IMR-90 (cell line): ENCODE measurements around the gene MRTFA. TPM values are rescaled to one million over a fixed set of nuclear protein-coding genes. Genes with fewer than 3 reads are reported as not detected.

Experiments
- ATAC-seq: fragments of 200-7000 bp; cut with Tn5 transposase; 2 replicates; pipeline ENCODE4 v1.9.1; 2020; ENCODE audit warnings: low read depth, mild to moderate bottlenecking, moderate library complexity
- BruUV-seq: library from RNA; stranded (reverse); fragments of 400-500 nt; replicated peaks from 2 replicates; lab custom pipeline; 2021; lab: Mats Ljungman, UMichigan
- CTCF ChIA-PET: fragments of 300-600 bp; formaldehyde crosslinking; extraction: SDS; loops from one replicate; lab custom pipeline; 2021; ENCODE audit warnings: antibody characterized with exemption; lab: Yijun Ruan, JAX
- POLR2A ChIA-PET: fragments of 300-600 bp; sonication (Branson Sonifier 250); formaldehyde crosslinking; loops from one replicate; lab custom pipeline; 2022; ENCODE audit warnings: antibody characterized with exemption; ENCODE audit not compliant: unreplicated experiment; lab: Charles Lee
- DNase-seq: peaks from one replicate; pipeline ENCODE4 v3.0.0; 2013
- H2AFZ ChIP-seq: replicated peaks from 2 replicates; pipeline ENCODE3; 2013; ENCODE audit warnings: low read length, mild to moderate bottlenecking; ENCODE audit not compliant: poor library complexity
- H2AK5ac ChIP-seq: 2 replicates; pipeline ENCODE4 v1.6.1; 2013; ENCODE audit warnings: low read depth, low read length, inconsistent platforms
- H2AK9ac ChIP-seq: replicated peaks from 2 replicates; pipeline ENCODE3; 2013; ENCODE audit warnings: mild to moderate bottlenecking, low read depth, low read length, moderate library complexity; ENCODE audit not compliant: poor library complexity
- H2BK120ac ChIP-seq: 2 replicates; pipeline ENCODE4 v1.6.1; 2013; ENCODE audit warnings: low read depth, low read length, inconsistent platforms
- H2BK15ac ChIP-seq: 3 replicates; pipeline ENCODE4 v1.6.1; 2013; ENCODE audit warnings: low read depth, low read length, inconsistent platforms
- H2BK20ac ChIP-seq: 2 replicates; pipeline ENCODE4 v1.6.1; 2013; ENCODE audit warnings: low read depth, mild to moderate bottlenecking, inconsistent platforms, low read length, moderate library complexity
- H2BK5ac ChIP-seq: 2 replicates; pipeline ENCODE4 v1.6.1; 2013; ENCODE audit warnings: mild to moderate bottlenecking, low read depth, low read length, inconsistent platforms; ENCODE audit not compliant: poor library complexity, severe bottlenecking
- H3K14ac ChIP-seq: replicated peaks from 2 replicates; pipeline ENCODE4 v1.6.1; 2013; ENCODE audit warnings: low read depth, low read length, inconsistent platforms
- H3K18ac ChIP-seq: 2 replicates; pipeline ENCODE4 v1.6.1; 2013; ENCODE audit warnings: low read depth, low read length, control low read depth
- H3K23ac ChIP-seq: 2 replicates; pipeline ENCODE4 v1.6.1; 2013; ENCODE audit warnings: low read depth, low read length, inconsistent platforms
- H3K27ac ChIP-seq: 2 replicates; pipeline ENCODE4 v1.5.1; 2013; ENCODE audit warnings: mild to moderate bottlenecking, control low read depth, low read length; ENCODE audit not compliant: insufficient read depth
- H3K27me3 ChIP-seq: 2 replicates; pipeline ENCODE4 v1.6.1; 2013; ENCODE audit warnings: low read length; ENCODE audit not compliant: control insufficient read depth, insufficient read depth
- H3K36me3 ChIP-seq: 2 replicates; pipeline ENCODE4 v1.6.1; 2013; ENCODE audit warnings: low read length, mixed read lengths; ENCODE audit not compliant: control insufficient read depth, insufficient read depth
- H3K4ac ChIP-seq: 2 replicates; pipeline ENCODE4 v1.6.1; 2013; ENCODE audit warnings: low read depth, low read length, inconsistent platforms
- H3K4me1 ChIP-seq: 2 replicates; pipeline ENCODE4 v1.6.1; 2013; ENCODE audit warnings: low read length, mixed read lengths; ENCODE audit not compliant: control insufficient read depth, insufficient read depth
- H3K4me2 ChIP-seq: 2 replicates; pipeline ENCODE4 v1.6.1; 2013; ENCODE audit warnings: low read depth, mild to moderate bottlenecking, control low read depth, low read length, moderate library complexity
- H3K4me3 ChIP-seq: 2 replicates; pipeline ENCODE4 v1.5.1; 2013; ENCODE audit warnings: low read depth, mild to moderate bottlenecking, control low read depth, low read length, moderate library complexity; ENCODE audit not compliant: insufficient read depth
- H3K56ac ChIP-seq: 2 replicates; pipeline ENCODE4 v1.6.1; 2013; ENCODE audit warnings: low read length, inconsistent platforms; ENCODE audit not compliant: insufficient read depth; ENCODE audit errors: extremely low read depth
- H3K79me1 ChIP-seq, 2 experiments: 2 replicates each; pipeline ENCODE4 v1.6.1; 2013; ENCODE audit warnings: low read length in 2 of 2, inconsistent platforms in 1 of 2, low read depth in 1 of 2
- H3K9ac ChIP-seq: 2 replicates; pipeline ENCODE4 v1.6.1; 2013; ENCODE audit warnings: low read depth, low read length, control low read depth
- H3K9me1 ChIP-seq: 2 replicates; pipeline ENCODE4 v1.6.1; 2013; ENCODE audit warnings: low read length, inconsistent platforms; ENCODE audit not compliant: insufficient read depth
- H3K9me3 ChIP-seq: 2 replicates; pipeline ENCODE4 v1.6.1; 2013; ENCODE audit warnings: low read length; ENCODE audit not compliant: control insufficient read depth, insufficient read depth
- H4K20me1 ChIP-seq: 2 replicates; pipeline ENCODE4 v1.6.1; 2013; ENCODE audit warnings: low read length, inconsistent platforms; ENCODE audit not compliant: insufficient read depth
- H4K5ac ChIP-seq: 2 replicates; pipeline ENCODE4 v1.6.1; 2013; ENCODE audit warnings: mild to moderate bottlenecking, low read depth, low read length, control low read depth
- H4K8ac ChIP-seq, 2 experiments: 2 replicates each; pipeline ENCODE4 v1.6.1; 2013; ENCODE audit warnings: low read depth in 2 of 2, low read length in 2 of 2, control low read depth in 1 of 2, inconsistent platforms in 1 of 2
- H4K91ac ChIP-seq: 2 replicates; pipeline ENCODE4 v1.6.1; 2013; ENCODE audit warnings: low read depth, low read length, inconsistent platforms; ENCODE audit not compliant: insufficient read depth
- BHLHE40 ChIP-seq: fragments of 150-350 bp; IDR thresholded peaks from 2 replicates; pipeline ENCODE4 v1.6.1; 2016; ENCODE audit warnings: mild to moderate bottlenecking, low read depth, low read length
- CEBPB ChIP-seq: IDR thresholded peaks from 2 replicates; pipeline ENCODE4 v1.6.1; 2012; ENCODE audit warnings: low read depth, low read length, improper control_type of control experiment
- CHD1 ChIP-seq: IDR thresholded peaks from 2 replicates; pipeline ENCODE4 v1.6.1; 2012; ENCODE audit warnings: low read depth, low read length, improper control_type of control experiment
- CTCF ChIP-seq: conservative IDR thresholded peaks from 2 replicates; pipeline ENCODE4 v1.5.1; 2012; ENCODE audit warnings: mild to moderate bottlenecking, low read depth, low read length, improper control_type of control experiment
- ELK1 ChIP-seq: fragments of 150-350 bp; IDR thresholded peaks from 2 replicates; pipeline ENCODE4 v1.6.1; 2016; ENCODE audit warnings: low read depth, mild to moderate bottlenecking, low read length, moderate library complexity, borderline replicate concordance
- FOS ChIP-seq: fragments of 150-350 bp; IDR thresholded peaks from 2 replicates; pipeline ENCODE4 v1.6.1; 2016; ENCODE audit warnings: low read depth, low read length
- MAFK ChIP-seq: IDR thresholded peaks from 2 replicates; pipeline ENCODE4 v1.6.1; 2012; ENCODE audit warnings: low read depth, low read length, improper control_type of control experiment
- MAZ ChIP-seq: IDR thresholded peaks from 2 replicates; pipeline ENCODE4 v1.6.1; 2012; ENCODE audit warnings: low read depth, mild to moderate bottlenecking, low read length, improper control_type of control experiment, moderate library complexity, borderline replicate concordance
- MXI1 ChIP-seq: IDR thresholded peaks from 2 replicates; pipeline ENCODE4 v1.6.1; 2012; ENCODE audit warnings: low read depth, mild to moderate bottlenecking, low read length, moderate library complexity, borderline replicate concordance
- NFE2L2 ChIP-seq: fragments of 150-350 bp; IDR thresholded peaks from 2 replicates; pipeline ENCODE4 v1.6.1; 2016; ENCODE audit warnings: low read depth, mild to moderate bottlenecking, low read length
- POLR2A ChIP-seq: IDR thresholded peaks from 2 replicates; pipeline ENCODE4 v1.6.1; 2012; ENCODE audit warnings: mild to moderate bottlenecking, low read depth, low read length
- RAD21 ChIP-seq: IDR thresholded peaks from 2 replicates; pipeline ENCODE4 v1.6.1; 2012; ENCODE audit warnings: low read length, improper control_type of control experiment
- RCOR1 ChIP-seq: IDR thresholded peaks from 2 replicates; pipeline ENCODE4 v1.6.1; 2012; ENCODE audit warnings: mild to moderate bottlenecking, low read length, improper control_type of control experiment; ENCODE audit not compliant: insufficient replicate concordance
- RFX5 ChIP-seq: IDR thresholded peaks from 2 replicates; pipeline ENCODE4 v1.8.0; 2012; ENCODE audit warnings: low read depth, mild to moderate bottlenecking, low read length, moderate library complexity
- SMC3 ChIP-seq: fragments of 150-350 bp; IDR thresholded peaks from 2 replicates; pipeline ENCODE4 v1.6.1; 2016; ENCODE audit warnings: low read depth, mild to moderate bottlenecking, antibody characterized with exemption, low read length, moderate library complexity
- USF2 ChIP-seq: fragments of 150-350 bp; IDR thresholded peaks from 2 replicates; pipeline ENCODE4 v1.6.1; 2017; ENCODE audit warnings: mild to moderate bottlenecking, antibody characterized with exemption, low read length, low read depth
- dilution Hi-C: fragments of 300-500 bp; cut with HindIII; formaldehyde crosslinking; loops from one replicate; pipeline ENCODE4 v1.14.3; 2018; ENCODE audit warnings: low sequenced_read_pairs; ENCODE audit not compliant: unreplicated experiment
- in situ Hi-C: fragments of 300-500 bp; cut with MboI; formaldehyde crosslinking; loops from 3 replicates; pipeline ENCODE4 v1.14.3; 2019; ENCODE audit warnings: low sequenced_read_pairs, inconsistent platforms, mixed read lengths
- intact Hi-C: fragments of 100-400 bp; cut with micrococcal nuclease; formaldehyde crosslinking; loops from 2 replicates; pipeline ENCODE4 v1.10.0; 2022
- polyA plus RNA-seq, 3 experiments: library from polyadenylated mRNA; depleted of rRNA; stranded (reverse); fragments of >200 nt; gene quantifications; 2 replicates each; pipeline ENCODE4 v1.2.3, GENCODE V29; 2012; ENCODE audit warnings: low replicate concordance in 1 of 3
- total RNA-seq: library from RNA; depleted of rRNA; stranded (reverse); fragments of >200 nt; gene quantifications from 2 replicates; pipeline ENCODE4 v1.2.3, GENCODE V29; 2012

The MRTFA gene
- total and polyA plus RNA-seq, 2 of the 4 experiments (the other 2 are of a cell fraction), result 12.5 to 17.2 TPM

- Histone ChIP-seq H3K9me1 (peaks cover 17% of the 10 kb centered on the region), H2BK5ac (no peak overlapping the region), H3K9me3 (no peaks in the 10 kb centered on the region), H4K20me1 (peaks cover 85% of the 10 kb centered on the region), H3K4me2 (no peak overlapping the region), H3K36me3 (no peaks in the 10 kb centered on the region), H3K9ac (no peak overlapping the region), H3K4me1 (peaks cover 10% of the 10 kb centered on the region), H3K56ac (no peak overlapping the region), H2BK120ac (no peak overlapping the region), H3K4ac (no peak overlapping the region), H4K8ac (no peak overlapping the region), H4K91ac (no peak overlapping the region), H2BK20ac (no peak overlapping the region), H4K5ac (no peak overlapping the region), H2BK15ac (no peak overlapping the region), H3K27ac (no peak overlapping the region), H2AFZ (no peak overlapping the region), H3K27me3 (no peaks in the 10 kb centered on the region), H3K14ac (no peak overlapping the region), H3K79me1 (peaks cover 13 to 76% of the 10 kb centered on the region in 2 experiments; a peak in 3 of 4 replicates), H3K23ac (no peak overlapping the region), H2AK5ac (no peak overlapping the region; the same call in 1 of the 2 replicates), H3K18ac (no peak overlapping the region), H3K4me3 (no peak overlapping the region), H2AK9ac (no peak overlapping the region)
- BruUV-seq, result no TSS peak
- intact Hi-C loops, result no loop called here
- ChIA-PET POLR2A (interaction anchor here (0.6 kb wide), 1 partner anchor 149 kb away, joined by 3 read pairs; no protein-coding TSS in a partner anchor), CTCF (interaction anchor here (0.7 kb wide), 1 partner anchor 64 kb away, joined by 3 read pairs; no protein-coding TSS in a partner anchor)
- TF ChIP-seq MAFK (no peak), SMC3 (no peak), RAD21 (no peak), CTCF (no peak), RCOR1 (no peak), MXI1 (no peak), CEBPB (no peak), BHLHE40 (no peak), NFE2L2 (no peak), POLR2A (no peak), FOS (no peak), CHD1 (no peak), USF2 (no peak), RFX5 (no peak), ELK1 (no peak), MAZ (no peak)
- ATAC-seq, result no peak
- dilution Hi-C loops, result no loop called here
- no peak for DNase-seq
- in situ Hi-C loops, result no loop called here
Measured at GRCh38 chr22:40611606-40612005, 24.9 kb downstream of the MRTFA start.
